NCI-H526 (cell line): ENCODE measurements around the gene UBE2K.
"Not testable (repeated sequence)": the region's sequence is repeated elsewhere in the genome, so short reads cannot be mapped to it uniquely, and the experiment has no call there.

Experiments
- DNase-seq, 2 experiments: peaks; one replicate each; lab custom pipeline; 2025; lab: John Stamatoyannopoulos, UW

The UBE2K gene

DNA sequence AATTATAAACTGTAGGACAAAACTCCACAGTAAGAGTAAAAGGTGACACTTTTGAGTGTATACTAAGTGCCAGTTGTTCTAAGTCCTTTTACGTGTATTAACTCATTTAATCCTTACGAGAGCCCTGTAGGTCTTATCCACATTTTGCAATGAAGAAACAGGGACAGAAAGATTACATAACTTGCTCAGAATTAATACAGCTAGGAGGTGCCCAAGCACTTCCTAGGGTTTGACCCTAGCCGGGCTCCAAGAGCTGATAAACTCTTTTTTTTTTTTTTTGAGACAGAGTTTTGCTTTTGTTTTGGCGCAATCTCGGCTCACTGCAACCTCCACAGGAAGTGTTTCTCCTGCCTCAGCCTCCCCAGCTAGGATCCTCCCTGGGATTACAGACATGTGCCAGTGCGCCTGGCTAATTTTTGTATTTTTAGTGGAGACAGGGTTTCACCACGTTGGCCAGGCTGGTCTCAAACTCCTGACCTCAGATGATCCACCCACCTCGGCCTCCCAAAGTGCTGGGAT is 110.4 kb downstream of the UBE2K start:
- DNase-seq: no peak

DNA sequence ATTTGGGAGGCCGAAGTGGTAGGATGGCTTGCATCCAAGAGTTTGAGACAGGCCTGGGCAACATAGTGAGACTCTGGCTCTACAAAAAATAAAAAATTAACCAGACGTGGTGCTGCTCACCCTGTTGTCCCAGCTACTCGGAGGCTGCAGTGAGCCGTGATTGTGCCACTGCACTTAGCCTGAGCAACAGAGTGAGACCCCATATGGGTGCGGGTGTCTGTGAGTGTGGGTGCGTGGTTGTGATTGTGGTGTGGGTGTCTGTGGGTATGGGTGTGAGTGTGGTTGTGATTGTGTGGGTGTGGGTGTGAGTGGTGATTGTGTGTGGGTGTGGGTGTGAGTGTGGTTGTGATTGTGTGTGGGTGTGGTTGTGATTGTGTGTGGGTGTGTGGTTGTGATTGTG is 114.6 kb downstream of the UBE2K start:
- no peak for DNase-seq

DNA sequence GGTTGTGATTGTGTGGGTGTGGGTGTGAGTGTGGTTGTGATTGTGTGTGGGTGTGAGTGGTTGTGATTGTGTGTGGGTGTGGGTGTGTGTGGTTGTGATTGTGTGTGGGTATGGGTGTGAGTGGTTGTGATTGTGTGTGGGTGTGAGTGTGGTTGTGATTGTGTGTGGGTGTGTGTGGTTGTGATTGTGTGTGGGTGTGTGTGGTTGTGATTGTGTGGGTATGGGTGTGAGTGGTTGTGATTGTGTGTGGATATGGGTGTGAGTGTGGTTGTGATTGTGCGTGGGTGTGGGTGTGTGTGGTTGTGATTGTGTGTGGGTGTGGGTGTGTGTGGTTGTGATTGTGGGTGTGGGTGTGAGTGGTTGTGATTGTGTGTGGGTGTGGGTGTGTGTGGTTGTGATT is 115.1 kb downstream of the UBE2K start:
- not testable (repeated sequence) for DNase-seq

DNA sequence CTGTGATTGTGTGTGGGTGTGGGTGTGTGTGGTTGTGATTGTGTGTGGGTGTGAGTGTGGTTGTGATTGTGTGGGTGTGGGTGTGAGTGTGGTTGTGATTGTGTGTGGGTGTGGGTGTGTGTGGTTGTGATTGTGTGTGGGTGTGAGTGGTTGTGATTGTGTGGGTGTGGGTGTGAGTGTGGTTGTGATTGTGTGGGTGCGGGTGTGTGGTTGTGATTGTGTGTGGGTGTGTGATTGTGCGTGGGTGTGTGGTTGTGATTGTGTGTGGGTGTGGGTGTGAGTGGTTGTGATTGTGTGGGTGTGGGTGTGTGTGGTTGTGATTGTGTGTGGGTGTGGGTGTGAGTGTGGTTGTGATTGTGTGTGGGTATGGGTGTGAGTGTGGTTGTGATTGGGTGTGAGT is 115.8 kb downstream of the UBE2K start:
- not testable (repeated sequence) for DNase-seq

DNA sequence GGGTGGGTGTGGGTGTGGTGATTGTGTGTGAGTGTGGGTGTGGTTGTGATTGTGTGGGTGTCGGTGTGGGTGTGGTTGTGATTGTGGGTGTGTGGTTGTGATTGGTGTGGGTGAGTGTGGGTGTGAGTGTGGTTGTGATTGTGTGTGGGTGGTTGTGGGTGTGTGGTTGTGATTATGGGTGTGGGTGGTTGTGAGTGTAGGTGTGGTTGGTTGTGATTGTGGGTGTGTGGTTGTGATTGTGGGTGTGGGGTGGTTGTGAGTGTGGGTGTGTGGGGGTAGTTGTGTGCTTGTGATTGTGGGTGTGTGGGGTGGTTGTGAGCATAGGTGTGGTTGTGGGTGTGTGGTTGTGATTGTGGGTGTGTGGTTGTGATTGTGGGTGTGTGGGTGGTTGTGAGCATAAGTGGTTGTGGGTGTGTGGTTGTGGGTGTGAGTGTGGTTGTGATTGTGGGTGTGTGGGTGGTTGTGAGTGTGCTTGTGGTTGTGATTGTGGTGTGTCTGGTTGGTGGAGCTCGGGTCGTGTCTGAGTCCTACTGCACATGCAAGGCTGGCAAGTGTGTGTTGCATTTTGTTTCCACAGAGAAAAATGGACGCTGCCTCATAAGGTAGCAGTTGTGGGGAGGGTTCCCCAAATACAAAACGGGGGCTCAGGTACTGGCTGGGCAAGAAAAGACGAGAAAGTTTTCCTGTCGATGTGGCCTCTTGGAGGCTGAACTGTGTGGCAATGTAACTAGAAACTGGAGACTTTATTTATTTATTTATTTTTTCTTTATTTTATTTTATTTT is 116.7 kb downstream of the UBE2K start:
- DNase-seq: no peak

DNA sequence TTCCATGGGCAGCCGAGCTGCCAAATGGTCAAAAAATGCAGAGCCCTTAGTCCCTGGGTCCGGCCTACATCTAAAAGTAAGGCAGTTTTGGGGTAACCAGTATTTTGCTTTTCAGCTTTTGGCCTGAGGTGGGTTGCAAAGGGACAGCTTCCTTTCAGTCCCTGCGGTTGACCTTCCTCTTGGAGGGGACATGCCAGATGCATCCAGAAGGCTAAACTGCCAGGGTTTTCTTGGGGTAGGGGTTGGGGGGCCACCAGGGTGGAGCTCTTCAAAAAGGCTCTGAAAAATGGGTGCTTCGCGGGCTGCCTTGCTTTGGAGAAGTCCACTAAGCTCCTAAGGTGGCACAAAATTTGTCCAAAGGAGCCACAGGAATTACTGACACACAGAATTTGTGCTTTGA is 120.7 kb downstream of the UBE2K start:
- DNase-seq: no peak

DNA sequence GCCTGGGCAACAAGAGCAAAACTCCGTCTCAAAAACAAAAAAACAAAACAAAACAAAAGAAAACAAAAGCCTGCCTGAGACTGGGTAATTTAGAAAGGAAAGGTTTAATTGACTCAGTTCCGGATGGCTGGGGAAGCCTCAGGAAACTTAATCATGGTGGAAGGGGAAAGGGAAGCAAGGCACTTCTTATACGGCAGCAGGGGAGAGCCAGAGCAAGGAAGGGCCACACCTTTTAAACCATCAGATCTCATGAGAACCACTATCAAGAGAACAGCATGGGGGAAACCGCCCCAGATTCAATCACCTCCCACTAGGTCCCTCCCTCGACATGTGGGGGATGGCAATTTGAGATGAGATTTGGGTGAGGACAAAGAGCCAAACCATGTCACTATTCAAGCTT is 122.2 kb downstream of the UBE2K start:
- no peak for DNase-seq

DNA sequence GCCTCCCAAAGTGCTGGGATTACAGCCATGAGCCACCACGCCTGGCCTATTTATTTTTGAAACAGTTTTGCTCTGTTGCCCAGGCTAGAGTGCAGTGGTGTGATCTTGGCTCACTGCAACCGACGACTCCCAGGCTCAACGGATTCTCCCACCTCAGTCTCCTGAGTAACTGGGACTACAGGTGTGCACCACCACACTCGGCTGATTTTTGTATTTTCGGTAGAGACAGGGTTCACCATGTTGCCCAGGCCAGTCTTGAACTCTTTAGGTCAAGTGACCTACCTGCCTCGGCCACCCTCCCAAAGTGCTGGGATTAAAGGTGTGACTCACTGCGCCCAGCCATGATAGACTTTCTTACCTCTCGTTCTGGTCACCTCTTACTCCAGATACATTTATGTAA is 124.0 kb downstream of the UBE2K start:
- no peak for DNase-seq

DNA sequence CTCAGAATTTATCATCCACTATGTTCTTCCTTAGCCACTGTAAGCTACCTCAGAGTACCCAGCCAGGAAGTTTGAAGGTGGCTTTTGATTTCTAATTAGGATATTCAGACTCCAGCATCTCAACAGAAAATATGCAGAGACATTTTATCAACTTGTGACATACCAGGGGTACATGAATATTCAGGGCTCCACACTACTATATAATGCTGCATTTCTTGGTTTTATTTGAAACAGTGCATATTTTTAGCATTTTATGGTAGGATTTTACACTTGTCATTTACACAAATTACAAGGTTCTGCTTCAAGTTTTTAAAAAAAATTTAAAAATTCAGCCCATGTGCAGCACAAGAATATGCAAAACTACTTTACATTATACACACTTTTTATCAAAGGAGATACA is 124.7 kb downstream of the UBE2K start:
- DNase-seq: no peak

DNA sequence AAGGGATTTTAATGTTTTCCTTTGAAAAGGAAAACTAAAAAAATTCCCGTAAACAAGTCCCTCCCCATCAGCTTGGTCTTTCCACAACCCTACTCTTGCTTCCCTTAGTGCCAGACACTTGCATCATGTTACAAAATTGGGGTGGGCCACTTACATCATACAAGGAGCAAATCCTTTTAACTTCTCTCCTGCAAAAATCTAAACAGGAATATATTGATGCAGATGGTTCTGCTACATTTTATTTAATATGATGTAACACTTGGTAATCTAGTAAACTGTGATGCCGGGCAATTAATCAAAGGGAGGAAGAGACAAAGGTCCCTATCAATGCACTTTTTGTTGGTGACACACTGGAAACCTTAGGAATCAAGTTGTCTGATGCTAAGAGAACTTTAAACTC is 125.3 kb downstream of the UBE2K start:
- no peak for DNase-seq

DNA sequence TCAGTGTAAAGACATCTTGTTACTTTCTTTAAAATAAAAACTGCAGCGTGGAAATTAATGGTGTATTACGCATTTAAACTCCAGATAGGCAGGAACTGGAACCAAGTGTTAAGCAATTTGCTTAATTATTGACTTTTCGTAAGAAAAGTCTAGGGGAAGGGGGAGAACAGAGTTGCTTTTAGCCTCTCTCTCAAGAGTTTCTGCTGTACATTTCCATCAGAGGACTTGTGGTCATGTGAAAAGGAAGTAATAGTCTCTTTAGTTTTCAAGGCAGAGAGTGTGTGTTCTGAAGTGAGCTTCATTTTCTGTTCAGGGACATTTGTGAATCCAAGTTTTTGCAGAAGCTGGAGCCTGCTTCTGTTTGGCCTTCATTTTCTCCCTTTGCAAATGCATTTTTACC is 127.2 kb downstream of the UBE2K start:
- no peak for DNase-seq

DNA sequence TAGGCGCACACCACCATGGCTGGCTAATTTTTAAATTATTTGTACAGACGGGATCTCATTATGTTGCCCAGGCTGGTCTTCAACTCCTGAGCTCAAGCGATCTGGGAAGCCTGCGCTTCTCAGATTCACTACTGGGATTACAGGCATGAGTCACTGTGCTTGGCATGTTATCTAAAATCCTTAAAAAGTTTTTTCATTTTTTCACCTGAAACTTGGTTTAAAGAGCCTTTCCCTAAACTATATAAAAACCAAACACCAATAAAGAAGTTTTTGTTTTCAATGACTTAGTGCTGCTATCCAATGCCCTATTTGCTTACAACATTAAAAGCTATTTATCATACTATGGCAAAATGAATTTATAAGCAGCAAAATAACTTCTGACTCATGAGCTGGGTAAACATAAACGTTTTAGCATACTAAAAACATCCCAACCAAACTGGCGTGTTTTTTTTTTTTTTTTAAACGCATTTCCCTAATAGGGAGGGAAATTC is 127.8 kb downstream of the UBE2K start:
- no peak for DNase-seq
